GM10266 (cell line): ENCODE results near the gene OLFM1.

Experiments
- DNase-seq: peaks from one replicate; pipeline ENCODE4 v3.0.0; 2012; ENCODE audit errors: extremely low spot score
- CTCF ChIP-seq: IDR thresholded peaks from 2 replicates; pipeline ENCODE4 v1.5.1; 2012; ENCODE audit warnings: mild to moderate bottlenecking, low read depth; ENCODE audit not compliant: control insufficient read depth, insufficient read depth; ENCODE audit errors: missing control alignments

The OLFM1 gene

GRCh38 chr9:135074354-135075233, 12.9 kb upstream of the OLFM1 start:
- DNase-seq = no peak
- no peak for TF ChIP-seq CTCF

- no peak for DNase-seq
- TF ChIP-seq CTCF = no peak
Measured at GRCh38 chr9:135075234-135076142, 12.0 kb upstream of the OLFM1 start.

GRCh38 chr9:135076143-135076875, 11.2 kb upstream of the OLFM1 start:
- TF ChIP-seq CTCF = no peak
- no peak for DNase-seq

- no peak for DNase-seq
Measured at GRCh38 chr9:135076876-135077430, 10.5 kb upstream of the OLFM1 start.

GRCh38 chr9:135077497-135078200, 9.8 kb upstream of the OLFM1 start:
- no peak for DNase-seq
- TF ChIP-seq CTCF = no peak

More at GRCh38 chr9:135076876-135077430, 10.5 kb upstream of the OLFM1 start:
- no peak for TF ChIP-seq CTCF

GRCh38 chr9:135078361-135078821, 9.1 kb upstream of the OLFM1 start:
- DNase-seq = no peak
- TF ChIP-seq CTCF = no peak
